Stimulated activated CD8-positive, alpha-beta memory T cell treated with anti-CD3 and anti-CD28 coated beads, Interleukin-4, amount 100 ng/mL, for 1 hour (primary cell): ENCODE results near the gene OPHN1.
"Not testable (repeated sequence)": the region's sequence is repeated elsewhere in the genome, so short reads cannot be mapped to it uniquely, and the experiment has no call there.

ENCODE experiments used
- DNase-seq, 2 donors: peaks; one replicate each; pipeline ENCODE4 v3.0.0-alpha.2; 2020; ENCODE audit warnings: low read depth in 2 of 2, low spot score in 1 of 2

OPHN1 gene

GRCh38 chrX:68363984-68364383 is 69.3 kb downstream of the OPHN1 start:
- no peak for DNase-seq

DNA sequence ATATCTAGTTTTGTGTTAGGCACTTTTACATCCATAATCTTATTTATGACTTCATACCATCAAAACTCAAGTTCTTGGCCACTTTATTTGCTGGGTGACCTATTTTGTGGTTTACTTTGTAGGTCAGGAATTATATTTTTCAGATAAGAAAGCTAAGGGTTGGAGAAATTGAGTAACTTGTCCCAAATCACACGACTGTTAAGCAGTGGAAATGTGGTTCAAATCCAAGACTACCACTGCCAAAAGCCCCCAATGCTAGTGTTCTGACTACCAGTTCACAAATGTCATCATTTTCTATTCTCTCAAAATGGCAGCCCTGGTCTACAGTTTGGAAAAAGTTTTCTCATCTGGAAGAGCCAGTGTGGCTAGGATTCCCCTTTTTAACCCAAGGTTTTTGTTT is 74.6 kb downstream of the OPHN1 start:
- no peak for DNase-seq

GRCh38 chrX:68355629-68355920 is 77.7 kb downstream of the OPHN1 start:
- DNase-seq: no peak

GRCh38 chrX:68354879-68355628 is 78.2 kb downstream of the OPHN1 start:
- DNase-seq: no peak

- no peak for DNase-seq
These were observed 88.3 kb downstream of the OPHN1 start for GRCh38 chrX:68345025-68345424.

- DNase-seq: no peak
These were observed 89.7 kb downstream of the OPHN1 start for GRCh38 chrX:68343551-68343950.

- no peak for DNase-seq
These were observed 101.0 kb downstream of the OPHN1 start for GRCh38 chrX:68332201-68332731.

DNA sequence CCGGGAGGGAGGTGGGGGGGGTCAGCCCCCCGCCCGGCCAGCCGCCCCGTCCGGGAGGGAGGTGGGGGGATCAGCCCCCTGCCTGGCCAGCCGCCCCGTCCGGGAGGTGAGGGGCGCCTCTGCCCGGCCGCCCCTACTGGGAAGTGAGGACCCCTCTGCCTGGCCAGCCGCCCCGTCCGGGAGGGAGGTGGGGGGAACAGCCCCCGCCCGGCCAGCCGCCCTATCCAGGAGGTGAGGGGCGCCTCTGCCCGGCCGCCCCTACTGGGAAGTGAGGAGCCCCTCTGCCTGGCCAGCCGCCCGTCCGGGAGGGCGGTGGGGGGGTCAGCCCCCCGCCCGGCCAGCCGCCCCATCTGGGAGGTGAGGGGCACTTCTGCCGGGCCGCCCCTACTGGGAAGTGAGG is 106.5 kb downstream of the OPHN1 start:
- not testable (repeated sequence) for DNase-seq

- no peak for DNase-seq
These were observed 125.5 kb downstream of the OPHN1 start for GRCh38 chrX:68307769-68308168.

DNA sequence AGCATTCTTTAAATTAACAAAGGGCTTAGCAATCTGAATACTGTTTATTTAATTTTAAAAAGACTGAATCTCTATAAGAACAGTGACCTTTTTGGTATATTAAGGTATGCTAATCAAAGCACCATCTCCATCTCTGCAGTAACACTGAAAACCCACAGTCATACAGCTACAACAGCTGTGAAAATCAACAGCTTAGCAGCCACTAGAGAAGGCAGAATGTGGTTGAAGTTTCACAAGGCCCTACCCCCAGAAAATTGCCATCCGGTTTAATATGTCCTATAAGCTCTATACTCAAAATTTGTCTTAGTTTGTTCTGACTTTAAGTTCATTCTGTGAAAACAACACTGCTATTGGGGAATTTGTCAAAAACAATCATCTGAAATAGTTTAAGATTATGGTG is 128.7 kb downstream of the OPHN1 start:
- no peak for DNase-seq

DNA sequence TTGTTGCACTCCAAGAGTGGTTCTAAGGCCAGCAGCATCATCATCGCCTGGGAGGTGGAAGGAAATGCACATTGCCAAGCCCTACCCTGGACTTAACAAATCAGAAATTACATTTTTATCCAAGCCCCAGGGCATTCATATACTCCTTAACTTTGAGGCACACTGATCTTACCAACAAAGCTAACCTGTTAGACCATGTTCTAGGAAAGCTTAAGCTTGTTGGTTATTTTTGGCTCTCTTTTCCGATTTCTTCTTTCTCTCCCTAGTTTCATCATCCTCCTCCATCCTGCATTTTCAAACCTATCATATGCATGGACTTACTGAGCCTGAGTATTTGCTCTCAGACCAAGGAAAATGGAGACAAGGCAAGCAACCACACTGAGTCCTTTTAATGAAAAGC is 133.4 kb downstream of the OPHN1 start:
- no peak for DNase-seq

DNA sequence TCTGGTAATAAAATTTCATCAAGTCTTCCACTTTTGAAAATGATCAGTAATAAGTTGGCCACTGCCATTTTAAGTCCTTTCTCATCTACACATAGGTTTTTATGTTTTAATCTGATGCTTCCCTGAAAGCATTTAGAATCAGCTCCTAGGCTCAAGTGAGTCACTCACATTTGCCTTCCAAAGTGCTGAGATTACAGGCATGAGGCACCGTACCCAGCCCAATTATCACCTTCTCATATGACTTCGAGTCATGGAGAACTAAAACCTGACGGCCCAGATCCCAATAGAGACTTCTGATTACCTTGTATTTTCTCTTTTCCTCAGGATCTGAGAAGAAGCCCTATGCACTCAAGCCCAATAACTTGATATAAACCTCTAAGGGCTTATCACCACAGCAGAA is 140.8 kb downstream of the OPHN1 start:
- DNase-seq: no peak

DNA sequence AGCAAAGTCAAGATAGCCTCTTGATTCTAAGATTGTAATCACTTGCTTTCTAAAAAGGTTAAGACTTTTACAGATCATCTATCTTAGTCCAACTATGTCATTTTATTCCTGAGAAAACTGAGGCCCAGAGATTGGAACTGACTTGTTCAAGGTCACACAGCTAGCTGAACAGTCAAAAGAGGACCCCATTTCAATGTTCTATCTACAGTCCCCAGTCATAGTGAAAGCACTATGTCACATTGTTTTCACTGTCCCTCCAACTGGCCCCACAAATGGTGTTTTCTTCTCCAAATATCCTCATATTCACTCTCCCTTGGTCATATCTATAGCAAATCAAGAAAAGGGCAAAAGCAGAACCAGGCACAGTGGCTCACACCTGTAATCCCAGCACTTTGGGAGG is 145.2 kb downstream of the OPHN1 start:
- no peak for DNase-seq

GRCh38 chrX:68287419-68287818 is 145.9 kb downstream of the OPHN1 start:
- no peak for DNase-seq

- DNase-seq: no peak
These were observed 146.3 kb downstream of the OPHN1 start for GRCh38 chrX:68286980-68287379.

GRCh38 chrX:68286076-68286475 is 147.2 kb downstream of the OPHN1 start:
- DNase-seq: no peak

DNA sequence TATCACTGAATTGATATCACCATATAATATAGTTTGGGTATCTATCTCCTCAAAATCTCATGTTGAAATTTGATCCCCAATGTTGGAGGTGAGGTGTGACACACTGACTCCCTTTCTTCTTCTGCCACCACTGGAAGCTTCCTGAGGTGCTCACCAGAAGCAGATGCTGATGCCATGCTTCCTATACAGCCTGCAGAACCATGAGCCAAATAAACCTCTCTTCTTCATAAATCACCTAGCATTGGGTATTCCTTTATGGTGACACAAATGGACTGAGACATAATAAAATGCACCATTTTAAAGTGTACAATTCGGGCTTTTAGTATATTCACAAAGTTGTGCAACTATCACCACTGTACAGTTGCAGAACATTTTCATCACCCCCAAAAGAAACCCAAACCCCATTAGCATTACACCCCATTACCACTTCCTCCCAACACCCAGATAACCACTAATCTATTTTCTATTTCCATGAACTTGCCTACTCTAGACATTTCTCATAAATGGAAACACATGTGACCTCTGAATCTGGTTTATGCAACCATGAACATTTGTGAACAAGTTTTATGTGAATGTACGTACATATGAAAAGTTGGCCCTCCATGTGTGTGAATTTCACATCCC is 148.9 kb downstream of the OPHN1 start:
- DNase-seq: no peak

DNA sequence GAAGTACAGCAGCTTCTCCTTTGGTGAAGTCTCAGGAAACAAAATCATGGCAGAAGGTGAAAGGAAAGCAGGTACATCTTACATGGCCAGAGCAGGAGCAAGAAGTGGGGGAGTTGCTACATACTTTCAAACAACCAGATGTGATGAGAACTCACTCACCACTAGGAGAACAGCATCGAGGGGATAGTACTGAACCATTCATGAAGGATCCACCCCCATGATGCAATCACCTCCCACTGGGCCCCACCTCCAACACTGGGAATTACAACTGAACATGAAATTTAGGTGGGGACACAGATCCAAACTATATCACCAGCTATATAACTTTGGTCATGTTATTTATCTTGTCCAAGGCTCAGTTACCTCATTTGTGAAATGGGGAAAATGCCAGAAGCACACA is 159.4 kb downstream of the OPHN1 start:
- no peak for DNase-seq

GRCh38 chrX:68264793-68265192 is 168.5 kb downstream of the OPHN1 start:
- DNase-seq: not testable (repeated sequence)

DNA sequence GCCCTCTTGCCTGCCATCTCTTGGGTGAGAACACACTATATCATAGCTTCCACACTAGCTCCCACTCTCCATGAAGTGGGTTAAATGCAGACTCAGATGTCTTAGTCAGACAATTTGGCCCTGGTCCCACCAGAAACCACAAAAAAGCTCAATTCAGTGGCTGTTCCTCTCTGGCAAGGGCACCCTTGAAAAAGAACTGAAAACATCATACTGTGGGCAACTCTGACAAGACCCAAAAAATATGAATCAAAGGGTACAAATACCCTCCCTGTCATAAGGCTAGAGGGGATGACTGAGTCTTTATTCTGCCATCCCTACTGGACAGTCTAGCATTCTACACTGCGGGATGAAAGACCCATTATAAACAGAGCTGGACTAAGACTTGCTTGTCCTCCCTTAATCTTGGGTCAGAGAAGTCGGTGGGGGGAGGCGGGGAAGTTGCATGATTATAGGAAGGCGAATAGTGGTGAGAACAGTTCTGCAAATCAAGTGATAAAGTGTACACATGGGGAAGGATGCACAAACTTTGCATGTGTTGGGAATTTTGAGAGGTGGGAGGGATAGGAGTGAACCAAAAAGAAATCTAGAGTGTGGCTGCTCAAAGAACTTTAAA is 172.1 kb downstream of the OPHN1 start:
- no peak for DNase-seq

GRCh38 chrX:68256990-68257389 is 176.3 kb downstream of the OPHN1 start:
- no peak for DNase-seq
